Left renal cortex interstitium (tissue), 4 donors: ENCODE data around the gene EYA3. TPM values are rescaled to one million over a fixed set of nuclear protein-coding genes. Genes with fewer than 3 reads are reported as not detected.

Experiments
- DNase-seq, 4 donors: peaks; one replicate each; pipeline ENCODE4 v3.0.0-alpha.2; 2013; ENCODE audit warnings: low read depth in 4 of 4, low spot score in 2 of 4, missing footprints in 1 of 4
- polyA plus RNA-seq, 4 donors: library from polyadenylated mRNA; unstranded; fragments of 120-200 nt; gene quantifications; one replicate each; pipeline ENCODE4 v1.2.1, GENCODE V29; 2013; ENCODE audit not compliant: insufficient read length in 4 of 4

Gene EYA3
- polyA plus RNA-seq, 4 donors, result 47.4 to 59.6 (median 55.5) TPM

- DNase-seq, result no peak
These were observed 114.5 kb downstream of the EYA3 start for GRCh38 chr1:27973771-27974416.

GRCh38 chr1:27972141-27972540 lies 116.3 kb downstream of the EYA3 start:
- DNase-seq, result no peak

- no peak for DNase-seq
These were observed 116.7 kb downstream of the EYA3 start for GRCh38 chr1:27971674-27972073.

- no peak for DNase-seq
These were observed 118.0 kb downstream of the EYA3 start for GRCh38 chr1:27970401-27970800.

- DNase-seq, result no peak
These were observed 119.7 kb downstream of the EYA3 start for GRCh38 chr1:27968692-27969091.

GRCh38 chr1:27967884-27968466 lies 120.4 kb downstream of the EYA3 start:
- no peak for DNase-seq

- DNase-seq, result no peak
These were observed 121.1 kb downstream of the EYA3 start for GRCh38 chr1:27967106-27967883.

- DNase-seq, result no peak
These were observed 121.9 kb downstream of the EYA3 start for GRCh38 chr1:27966402-27967105.

GRCh38 chr1:27963393-27963792 lies 125.0 kb downstream of the EYA3 start:
- no peak for DNase-seq

- no peak for DNase-seq
These were observed 126.7 kb downstream of the EYA3 start for GRCh38 chr1:27961646-27962221.

GRCh38 chr1:27960762-27961645 lies 127.4 kb downstream of the EYA3 start:
- DNase-seq, result no peak

- DNase-seq, result peak; percentile 71 to 77 (median 74)
These were observed 128.4 kb downstream of the EYA3 start, which contains the start of gene XKR8 for GRCh38 chr1:27959792-27960603. XKR8 (plus strand) TSS chr1:27959973; CDS start chr1:27960070, 97 bp downstream.

- DNase-seq, result no peak
These were observed 129.9 kb downstream of the EYA3 start for GRCh38 chr1:27958513-27958912.

- DNase-seq, result no peak
These were observed 130.8 kb downstream of the EYA3 start for GRCh38 chr1:27957655-27958054.

- no peak for DNase-seq
These were observed 131.6 kb downstream of the EYA3 start for GRCh38 chr1:27956761-27957160.

- no peak for DNase-seq
These were observed 133.3 kb downstream of the EYA3 start for GRCh38 chr1:27955076-27955475.

GRCh38 chr1:27954186-27954585 lies 134.2 kb downstream of the EYA3 start:
- DNase-seq, result no peak

GRCh38 chr1:27952147-27952546 lies 136.3 kb downstream of the EYA3 start:
- no peak for DNase-seq

- no peak for DNase-seq
These were observed 137.0 kb downstream of the EYA3 start for GRCh38 chr1:27951396-27951795.
